NCI-H460 (cell line): ENCODE results near the gene SMAD5. TPM values are rescaled to one million over a fixed set of nuclear protein-coding genes. Genes with fewer than 3 reads are reported as not detected.

Experiments
- DNase-seq: peaks from one replicate; pipeline ENCODE4 v3.0.0-alpha.2; 2016; ENCODE audit warnings: low read depth; ENCODE audit errors: extremely low read depth
- small RNA-seq, 2 experiments: library from RNA; depleted of rRNA; stranded (forward); fragments of <200 nt; gene quantifications; one replicate each; pipeline ENCODE3, GENCODE V24; 2014
- total RNA-seq: library from RNA; depleted of rRNA; stranded (reverse); fragments of >200 nt; shearing (Covaris generic); gene quantifications from 2 replicates; pipeline ENCODE4 v1.2.3, GENCODE V29; 2014; rRNA removed

The SMAD5 gene
- total RNA-seq, 1 experiment from 2014 or later = 57.9 TPM

DNA sequence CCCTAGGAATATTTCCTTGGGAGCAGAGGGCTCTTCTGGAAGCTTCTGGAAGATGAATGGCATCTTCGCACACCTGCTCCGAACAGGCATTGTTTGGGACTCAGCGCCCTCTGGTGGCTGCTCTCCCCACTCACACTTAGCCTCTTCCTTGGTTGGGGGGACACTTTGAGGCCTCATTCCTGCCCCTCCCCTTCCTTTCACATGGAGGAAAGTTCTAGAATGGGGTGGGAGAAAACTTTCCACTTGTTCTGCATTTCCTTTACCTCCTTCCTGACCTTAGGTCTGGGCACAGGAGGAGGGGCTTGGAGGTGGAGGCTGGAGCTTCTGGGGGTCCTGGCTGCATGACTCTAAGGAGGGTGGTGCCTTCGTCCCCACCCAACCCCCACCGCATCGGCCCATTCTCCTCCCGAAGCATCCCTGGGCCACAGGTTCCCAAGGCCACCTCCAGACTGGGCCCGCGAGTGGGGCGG is 79.6 kb downstream of the SMAD5 start:
- peak; percentile 53 for DNase-seq

DNA sequence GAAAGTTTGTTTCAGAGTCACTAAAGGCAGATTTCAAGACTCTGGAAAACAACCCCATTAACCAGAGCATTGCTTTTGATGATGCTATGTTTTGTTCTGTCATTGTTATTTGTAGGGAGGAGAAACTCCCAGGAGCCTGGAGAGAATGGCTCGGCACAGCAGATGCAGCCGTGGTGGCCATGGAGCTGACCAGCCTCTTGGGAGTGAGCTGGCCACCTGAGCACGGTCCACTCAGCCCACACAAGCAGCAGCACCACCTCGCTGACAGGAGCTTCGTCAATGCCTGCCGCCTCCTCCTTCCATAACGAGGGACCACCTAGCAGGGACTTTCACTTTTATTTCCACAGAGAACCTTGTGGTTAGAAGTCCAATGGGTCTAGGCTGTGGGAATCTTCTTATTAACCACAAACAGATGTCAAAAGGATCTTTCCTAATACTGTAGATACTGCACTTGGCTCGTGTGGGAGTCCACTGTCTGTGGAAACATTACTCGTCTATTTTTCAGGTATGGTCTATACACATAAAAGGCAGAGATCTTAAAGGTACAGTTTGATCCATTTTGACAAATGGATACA is 81.4 kb downstream of the SMAD5 start:
- no peak for DNase-seq

DNA sequence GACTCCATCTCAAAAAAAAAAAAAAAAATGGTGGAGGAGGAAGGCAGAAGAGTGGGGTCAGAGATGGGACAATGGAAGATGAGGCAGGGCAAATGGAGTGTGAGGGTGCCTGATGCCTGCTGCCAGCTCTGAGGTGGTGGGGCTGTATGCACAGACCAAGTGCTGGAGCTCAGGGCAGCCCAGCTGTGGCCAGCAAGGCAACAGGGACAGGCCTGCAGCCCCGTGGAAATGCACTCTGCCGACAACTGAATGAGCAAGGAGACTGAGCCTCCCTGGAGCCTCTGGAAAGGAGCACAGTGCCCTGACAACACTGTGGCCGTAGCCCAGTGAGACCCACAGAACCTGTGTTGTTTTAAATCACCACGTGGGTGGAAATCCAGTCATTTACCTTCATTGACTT is 83.2 kb downstream of the SMAD5 start:
- no peak for DNase-seq

DNA sequence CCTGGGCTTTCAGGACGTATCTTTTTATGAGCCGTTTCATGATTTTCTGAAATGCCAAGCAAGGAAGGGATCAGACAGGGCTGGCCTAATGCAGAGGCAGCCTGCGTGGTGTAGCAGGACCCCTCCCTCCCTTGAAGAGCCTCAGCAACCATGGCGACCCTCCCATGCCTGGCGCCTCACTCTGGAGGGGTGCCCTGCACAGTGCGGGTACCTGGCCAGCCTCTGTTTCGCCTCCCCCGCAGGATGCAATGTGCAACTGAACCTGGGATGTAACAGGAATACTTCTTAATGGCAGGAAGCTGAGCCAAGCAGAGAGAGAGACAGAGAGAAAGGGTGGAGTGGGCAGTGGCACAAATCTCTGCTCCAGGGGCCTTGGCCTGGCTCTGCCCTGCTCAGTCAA is 83.6 kb downstream of the SMAD5 start:
- DNase-seq = no peak

DNA sequence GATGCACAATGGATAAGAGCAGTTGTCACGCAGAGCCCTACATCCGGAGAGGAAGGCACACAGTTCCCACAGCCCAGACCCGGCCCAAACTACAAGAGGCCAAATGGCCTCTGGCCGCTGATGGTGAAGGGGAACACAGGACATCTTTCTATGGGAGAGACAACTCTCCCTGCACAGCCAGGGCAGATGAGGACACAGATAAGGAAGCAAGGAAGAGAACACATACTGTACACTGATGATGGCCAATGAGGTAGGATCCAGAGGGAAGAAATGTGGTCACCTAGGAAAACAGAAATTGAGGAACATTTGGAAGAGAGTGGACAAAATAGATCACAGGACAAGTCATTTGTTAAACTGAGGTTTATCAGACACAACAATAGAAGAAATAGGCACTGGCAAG is 88.7 kb downstream of the SMAD5 start:
- DNase-seq = no peak

DNA sequence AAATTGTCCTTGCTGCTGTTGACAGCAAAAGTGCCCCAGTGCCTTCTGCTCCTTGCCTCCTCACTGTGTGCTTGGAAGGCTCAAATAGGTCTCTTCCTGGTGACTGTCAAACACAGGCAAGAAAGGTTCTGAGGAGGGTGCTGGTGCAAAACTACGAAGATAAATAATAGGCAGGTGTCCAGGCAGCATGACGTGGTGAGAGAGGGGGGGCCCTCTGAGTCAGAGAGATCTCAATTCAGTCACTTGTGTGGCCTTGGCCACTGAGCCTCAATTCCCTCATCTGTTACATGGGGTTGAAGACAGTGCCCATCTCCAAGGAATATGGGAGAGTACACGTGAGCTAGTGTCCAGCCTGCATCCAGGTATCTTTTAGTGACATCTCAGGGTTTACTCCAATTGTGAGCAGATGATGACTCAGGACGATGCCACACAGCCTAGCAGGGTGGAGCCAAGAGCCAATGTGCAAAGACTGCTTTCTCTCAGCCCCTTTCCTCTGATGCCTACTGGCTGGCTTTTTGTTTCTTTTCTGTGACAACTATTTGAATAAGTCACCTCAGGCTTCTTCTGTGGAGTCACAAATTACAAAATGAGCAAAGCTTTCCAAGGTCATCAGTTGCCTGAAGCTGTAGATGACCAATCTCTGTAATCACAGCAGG is 90.1 kb downstream of the SMAD5 start:
- no peak for DNase-seq

DNA sequence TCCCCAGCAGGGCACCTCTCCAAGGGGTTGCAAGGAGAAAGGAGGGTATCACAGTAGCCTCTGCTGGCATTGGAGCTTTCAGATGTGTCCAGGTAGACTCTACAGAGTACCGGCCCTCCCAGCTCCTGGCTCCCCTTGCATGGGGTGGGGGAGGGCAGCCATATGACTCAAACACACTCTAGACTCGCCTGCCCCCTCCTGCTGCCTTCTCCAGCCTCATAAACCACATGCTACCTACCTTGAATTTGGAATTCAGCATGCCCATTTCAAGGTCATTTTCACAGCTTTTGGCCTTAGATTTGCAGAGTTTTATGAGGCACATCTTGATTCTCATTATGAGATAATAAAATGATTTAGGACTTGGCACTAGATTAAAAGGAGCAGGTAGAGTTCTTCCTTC is 93.2 kb downstream of the SMAD5 start:
- DNase-seq = no peak

DNA sequence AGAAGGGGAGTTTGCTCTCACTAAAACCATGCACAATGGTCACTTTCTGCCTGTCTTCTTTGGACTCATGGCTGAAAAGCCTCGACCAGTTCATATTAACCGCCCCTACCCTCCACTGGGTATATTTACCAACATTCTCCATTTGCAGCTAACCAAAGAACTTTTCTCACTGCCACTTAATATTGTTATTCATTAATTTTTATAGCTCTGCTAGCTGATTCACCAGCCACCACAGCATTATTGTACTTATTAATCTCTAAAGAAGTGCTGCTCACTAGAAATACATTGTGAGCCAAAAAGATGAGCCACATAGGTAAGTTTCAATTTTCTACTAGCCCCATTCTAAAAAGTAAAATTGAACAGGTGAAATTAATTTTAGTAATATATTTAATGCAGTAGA is 93.8 kb downstream of the SMAD5 start:
- DNase-seq = no peak

DNA sequence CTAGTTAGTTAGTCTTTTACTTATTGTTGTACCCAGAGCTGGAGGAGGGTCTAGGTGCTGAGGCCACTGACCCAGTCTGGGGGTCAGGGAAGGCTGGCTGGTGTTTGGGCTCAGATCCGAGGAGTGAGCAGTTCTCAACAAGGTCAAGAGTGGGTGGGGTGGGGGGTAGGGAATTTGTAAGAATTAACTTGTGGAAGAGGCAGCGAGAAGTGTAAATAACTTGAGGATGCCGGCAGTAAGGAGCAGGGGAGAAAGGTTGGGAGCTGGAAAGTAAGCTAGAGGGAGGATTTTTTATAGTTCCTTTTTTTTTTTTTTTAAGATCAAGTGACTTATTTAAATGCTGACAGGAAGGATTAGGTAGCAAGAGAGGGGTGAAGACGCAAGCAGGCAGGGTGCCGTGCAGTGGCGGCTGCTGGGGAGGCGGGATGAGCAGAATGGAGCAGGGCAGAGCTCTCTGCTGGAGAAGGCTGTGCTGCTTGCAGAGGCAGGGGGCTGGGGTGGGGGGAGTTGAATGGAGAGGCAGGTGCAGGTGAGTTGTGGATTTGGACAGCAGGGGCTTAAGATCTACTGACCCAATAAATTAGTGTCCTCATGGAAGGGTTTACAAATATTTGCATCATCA is 95.6 kb downstream of the SMAD5 start:
- no peak for DNase-seq

DNA sequence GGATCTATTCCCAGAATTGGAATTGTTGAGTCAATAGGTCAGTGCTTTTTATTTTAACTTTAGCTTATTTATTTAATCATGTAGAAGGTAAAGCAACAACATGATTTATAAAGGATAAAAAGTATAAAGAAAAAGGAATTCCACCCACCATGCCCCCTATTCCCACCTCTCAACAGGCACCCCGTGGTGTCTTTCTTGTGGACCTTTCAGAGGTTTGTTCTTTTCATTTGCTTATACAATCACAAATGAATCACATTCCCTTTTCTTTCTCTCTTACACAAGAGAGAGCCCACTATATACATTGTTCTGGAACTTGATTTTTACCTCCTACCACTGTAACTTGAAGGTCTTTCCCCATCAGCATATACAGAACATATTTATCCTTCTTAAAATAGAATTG is 97.5 kb downstream of the SMAD5 start:
- DNase-seq = no peak

DNA sequence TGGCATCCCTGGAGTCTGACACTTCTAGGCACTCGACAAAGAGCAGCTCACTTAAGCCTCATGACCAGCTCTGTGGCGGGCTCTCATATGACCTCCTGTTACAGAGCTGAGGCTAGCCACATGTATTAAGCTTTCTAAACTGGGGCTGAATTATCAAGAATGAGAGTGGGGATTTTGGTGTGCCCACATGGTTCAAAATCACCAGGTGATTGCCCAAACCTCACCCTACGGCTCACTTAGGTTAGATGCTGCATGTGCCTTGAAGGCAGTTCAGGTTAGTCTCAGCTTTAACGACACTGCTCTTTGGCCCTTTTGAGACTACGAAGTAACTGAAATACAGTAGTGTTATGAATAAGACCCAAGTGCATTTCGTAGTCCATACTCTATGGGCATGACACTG is 99.7 kb downstream of the SMAD5 start:
- DNase-seq = no peak

Small RNAs within 50 kb of the gene (small RNA-seq; reads per million reads assigned to genes)
- gene RF02173 (0 reads per million in 2 experiments), gene RF02175 (0 reads per million in 2 experiments), gene RF02176 (0 reads per million in 2 experiments)

Other genes with a start within 250 kb of the SMAD5 start
- not detected in 2 replicates for gene IL9, start 237.0 kb upstream of the SMAD5 start, total RNA-seq
- not detected in 2 replicates for gene LECT2, start 177.9 kb upstream of the SMAD5 start, total RNA-seq
- gene TGFBI, start 103.9 kb upstream of the SMAD5 start, total RNA-seq = 1,239 and 1,373 TPM in 2 replicates
- gene SMIM32, start 60.3 kb downstream of the SMAD5 start, total RNA-seq = not detected in 2 replicates
- gene TRPC7, start 232.7 kb downstream of the SMAD5 start, total RNA-seq = not detected in 2 replicates